HG02588 (cell line): Measurements from ENCODE around the gene TELO2.
A peak's percentile ranks its signal among the peaks of the same experiment; 100 is the strongest.
"Not testable (repeated sequence)": the region's sequence is repeated elsewhere in the genome, so short reads cannot be mapped to it uniquely, and the experiment has no call there.

Experiments used
- ATAC-seq: cut with Tn5 transposase; IDR thresholded peaks from one replicate; pipeline ENCODE4 v1.9.1; 2021; ENCODE audit warnings: mild to moderate bottlenecking, moderate library complexity; ENCODE audit not compliant: unreplicated experiment

The TELO2 gene

GRCh38 chr16:1474796-1475551 lies 18.2 kb upstream of the TELO2 start, which contains the start of gene CLCN7:
CLCN7 (minus strand) TSS chr16:1475028; CDS start chr16:1474974, 54 bp downstream.
- peak; percentile 81 for ATAC-seq

GRCh38 chr16:1475552-1476114 lies 17.5 kb upstream of the TELO2 start:
- no peak for ATAC-seq

GRCh38 chr16:1477033-1477432 lies 16.1 kb upstream of the TELO2 start:
- ATAC-seq = no peak

GRCh38 chr16:1478937-1479336 lies 14.2 kb upstream of the TELO2 start:
- not testable (repeated sequence) for ATAC-seq

GRCh38 chr16:1481906-1482835 lies 11.0 kb upstream of the TELO2 start:
- ATAC-seq = no peak

- no peak for ATAC-seq
Measured at GRCh38 chr16:1485847-1486496, 7.2 kb upstream of the TELO2 start.

GRCh38 chr16:1486551-1487390 lies 6.4 kb upstream of the TELO2 start:
- ATAC-seq = no peak

- no peak for ATAC-seq
Measured at GRCh38 chr16:1487395-1488053, 5.6 kb upstream of the TELO2 start.

- ATAC-seq = no peak
Measured at GRCh38 chr16:1488054-1488601, 5.0 kb upstream of the TELO2 start.

- ATAC-seq = no peak
Measured at GRCh38 chr16:1488619-1489018, 4.5 kb upstream of the TELO2 start, which contains the start of gene PTX4. PTX4 (minus strand) TSS chr16:1488944; CDS start chr16:1488909, 35 bp downstream.

GRCh38 chr16:1489077-1489476 lies 4.1 kb upstream of the TELO2 start:
- ATAC-seq = no peak

GRCh38 chr16:1491327-1491726 lies 1.8 kb upstream of the TELO2 start:
- no peak for ATAC-seq

GRCh38 chr16:1492082-1492922 lies 858 bp upstream of the TELO2 start:
- no peak for ATAC-seq

- no peak for ATAC-seq
Measured at GRCh38 chr16:1493746-1494094, 560 bp downstream of the TELO2 start.

- ATAC-seq = no peak
Measured at GRCh38 chr16:1494129-1494640, 1.0 kb downstream of the TELO2 start.

- no peak for ATAC-seq
Measured at GRCh38 chr16:1494711-1495110, 1.6 kb downstream of the TELO2 start.

GRCh38 chr16:1495211-1495888 lies 2.2 kb downstream of the TELO2 start:
- no peak for ATAC-seq

GRCh38 chr16:1495889-1496262 lies 2.7 kb downstream of the TELO2 start:
- no peak for ATAC-seq
